GM04504 (cell line): ENCODE measurements around the gene LGR4.

Experiments
- DNase-seq: peaks from one replicate; pipeline ENCODE4 v3.0.0-alpha.2; 2012; ENCODE audit warnings: low read depth

LGR4 gene

DNA sequence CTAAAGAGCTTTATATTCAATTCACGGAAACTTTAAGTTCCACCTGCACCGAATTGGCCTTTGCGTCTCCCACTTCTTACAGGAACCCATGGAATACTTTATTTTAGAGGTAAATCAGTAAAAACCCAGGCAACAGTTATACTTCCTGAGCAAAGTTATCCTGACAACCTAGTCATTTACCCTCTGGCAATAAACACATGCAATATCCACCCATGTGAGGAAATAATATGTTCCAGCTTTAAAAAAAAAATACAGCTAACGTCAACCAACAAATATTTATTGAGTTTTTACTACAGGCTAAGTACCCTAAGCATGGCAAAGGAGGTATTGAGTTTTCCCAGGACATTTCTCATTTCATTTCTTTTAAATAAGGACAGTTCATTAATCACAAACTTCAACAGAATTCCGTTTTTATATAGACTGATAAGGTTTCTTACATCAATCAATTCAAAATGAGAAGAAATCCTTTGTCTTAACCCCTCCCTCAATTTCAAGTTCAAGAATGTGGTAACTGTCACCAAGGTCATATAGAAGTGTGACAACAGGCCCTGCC is 71.2 kb downstream of the LGR4 start:
- DNase-seq, result no peak

DNA sequence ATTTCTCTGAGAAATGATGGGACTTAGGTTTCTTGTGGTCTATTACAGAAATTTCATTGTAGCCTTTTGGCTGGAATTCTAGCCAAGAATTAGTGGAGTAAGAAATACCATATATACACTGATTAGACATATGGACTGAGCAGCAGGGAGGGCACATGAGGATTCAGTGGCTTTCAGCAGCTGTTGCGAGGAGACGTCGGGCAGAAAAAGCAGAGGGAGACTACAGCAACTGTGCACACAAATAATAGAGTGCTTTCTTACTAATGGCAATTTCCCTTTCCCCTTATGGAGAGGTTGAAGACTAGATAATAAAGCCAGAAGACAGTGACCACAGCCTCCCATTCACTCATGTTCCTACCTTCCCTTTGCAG is 74.2 kb downstream of the LGR4 start:
- DNase-seq, result no peak

DNA sequence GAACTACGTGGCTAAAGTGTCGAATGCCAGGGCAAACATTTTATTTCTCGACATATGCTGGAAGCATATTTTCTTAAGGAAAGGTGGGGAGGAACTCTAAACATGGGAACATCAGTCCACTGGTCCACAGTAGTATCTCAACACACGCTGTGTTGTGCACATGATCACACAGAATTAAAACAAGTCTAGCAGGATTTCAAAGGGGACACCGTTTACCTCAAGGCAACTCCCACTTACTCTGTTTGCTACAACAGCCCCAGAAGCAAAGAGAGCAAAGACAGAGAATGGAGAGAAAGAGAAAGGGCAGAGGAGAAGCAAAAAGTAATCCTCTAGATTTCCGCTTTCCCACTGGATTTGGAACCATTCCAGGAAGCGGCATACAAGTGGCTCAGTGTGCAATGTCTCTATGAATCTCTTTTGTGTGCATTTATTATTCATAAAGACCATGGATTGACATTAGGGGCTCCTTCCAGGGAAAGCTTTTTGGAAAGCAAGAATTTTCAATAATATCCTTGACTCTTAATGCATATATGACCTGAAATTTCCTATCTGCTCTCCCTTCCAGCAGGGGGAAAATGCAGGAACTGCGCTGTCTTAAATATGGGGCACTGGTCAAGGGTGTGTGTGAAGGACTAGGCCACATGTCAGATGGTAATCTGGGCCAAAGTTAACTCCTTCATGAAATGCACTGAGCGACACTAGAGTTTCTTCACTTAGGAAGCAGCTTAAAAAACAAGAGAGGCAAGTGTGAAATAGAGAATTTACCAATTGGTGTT is 74.8 kb downstream of the LGR4 start:
- no peak for DNase-seq

DNA sequence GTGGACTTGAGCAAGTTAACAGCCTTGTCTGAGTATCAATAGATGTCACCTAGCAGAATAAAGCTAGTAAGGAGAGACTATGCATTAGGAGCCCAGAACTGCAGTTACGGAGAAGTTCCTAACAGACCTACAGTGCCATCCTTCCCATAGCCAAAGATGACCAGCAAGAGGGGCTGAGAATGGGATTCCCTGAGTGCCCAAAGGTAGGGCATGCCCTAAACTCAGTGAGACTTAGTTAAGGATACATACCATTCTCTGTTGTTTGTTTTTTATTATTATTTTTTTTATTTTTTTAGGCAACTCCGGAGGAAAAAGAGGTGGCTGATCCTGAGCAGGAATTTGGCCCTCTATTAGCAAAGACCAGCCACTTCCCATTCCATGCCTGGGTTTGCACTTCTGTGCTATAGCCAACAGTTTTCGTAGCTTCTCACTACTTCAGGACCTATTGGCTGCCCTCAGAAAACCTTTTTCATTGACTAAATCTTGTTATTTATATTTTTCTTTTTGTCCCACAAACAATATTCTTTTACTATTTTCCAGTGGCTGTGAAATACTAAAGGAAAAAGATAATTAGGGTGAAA is 76.2 kb downstream of the LGR4 start:
- no peak for DNase-seq

DNA sequence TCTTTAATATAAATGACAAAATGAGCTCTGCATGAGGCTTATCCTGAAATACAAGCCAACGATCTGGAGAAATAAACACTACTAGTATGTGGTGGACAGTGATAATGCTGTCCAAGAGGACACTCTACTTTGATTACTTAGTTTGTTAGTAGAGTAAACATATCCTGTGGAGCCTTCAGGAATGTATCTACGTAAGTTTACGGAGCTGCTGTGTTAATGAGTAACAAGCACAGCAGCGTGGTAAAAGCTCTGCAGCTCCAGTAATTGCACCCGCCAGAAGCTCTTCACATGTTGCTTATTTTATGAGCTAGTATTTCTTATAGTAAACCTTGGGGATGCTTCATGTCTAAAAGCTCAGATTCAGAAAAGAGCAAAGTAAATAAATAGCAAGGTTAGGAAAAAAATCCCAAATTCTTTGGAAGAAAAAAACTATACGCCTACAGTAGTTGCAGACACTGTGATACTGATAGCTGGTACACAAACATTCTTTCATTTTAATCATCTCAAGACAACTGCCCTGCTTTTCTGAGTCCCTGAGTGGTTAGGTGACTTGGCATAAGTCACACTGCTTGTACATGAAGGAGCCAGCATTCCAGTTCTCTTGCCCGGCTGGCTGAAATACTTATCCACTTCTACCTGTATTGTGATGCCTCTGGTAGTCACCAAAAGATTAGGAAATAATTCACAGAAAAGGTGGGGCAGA is 76.9 kb downstream of the LGR4 start:
- DNase-seq, result no peak

DNA sequence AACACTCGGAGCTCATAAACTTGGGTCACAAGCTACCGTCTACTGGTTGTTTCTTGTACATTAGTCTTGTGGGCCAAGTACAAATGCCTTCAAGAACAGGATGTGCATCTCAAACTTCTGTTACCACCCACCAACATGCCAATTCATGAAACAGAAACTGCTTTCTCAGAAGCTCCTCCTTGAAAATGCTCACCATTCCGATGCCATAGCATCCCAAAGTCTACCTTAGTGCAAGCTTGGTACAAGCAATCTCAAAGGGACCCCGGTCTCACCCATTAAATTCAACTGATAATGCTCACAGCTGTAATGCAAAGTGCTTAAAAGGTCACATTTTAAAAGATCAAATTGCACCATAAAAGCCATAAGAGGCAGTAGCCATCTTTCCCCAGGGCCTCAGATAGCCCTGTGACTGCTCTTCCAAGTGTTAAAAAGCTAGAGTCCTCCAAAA is 77.8 kb downstream of the LGR4 start:
- DNase-seq, result no peak

DNA sequence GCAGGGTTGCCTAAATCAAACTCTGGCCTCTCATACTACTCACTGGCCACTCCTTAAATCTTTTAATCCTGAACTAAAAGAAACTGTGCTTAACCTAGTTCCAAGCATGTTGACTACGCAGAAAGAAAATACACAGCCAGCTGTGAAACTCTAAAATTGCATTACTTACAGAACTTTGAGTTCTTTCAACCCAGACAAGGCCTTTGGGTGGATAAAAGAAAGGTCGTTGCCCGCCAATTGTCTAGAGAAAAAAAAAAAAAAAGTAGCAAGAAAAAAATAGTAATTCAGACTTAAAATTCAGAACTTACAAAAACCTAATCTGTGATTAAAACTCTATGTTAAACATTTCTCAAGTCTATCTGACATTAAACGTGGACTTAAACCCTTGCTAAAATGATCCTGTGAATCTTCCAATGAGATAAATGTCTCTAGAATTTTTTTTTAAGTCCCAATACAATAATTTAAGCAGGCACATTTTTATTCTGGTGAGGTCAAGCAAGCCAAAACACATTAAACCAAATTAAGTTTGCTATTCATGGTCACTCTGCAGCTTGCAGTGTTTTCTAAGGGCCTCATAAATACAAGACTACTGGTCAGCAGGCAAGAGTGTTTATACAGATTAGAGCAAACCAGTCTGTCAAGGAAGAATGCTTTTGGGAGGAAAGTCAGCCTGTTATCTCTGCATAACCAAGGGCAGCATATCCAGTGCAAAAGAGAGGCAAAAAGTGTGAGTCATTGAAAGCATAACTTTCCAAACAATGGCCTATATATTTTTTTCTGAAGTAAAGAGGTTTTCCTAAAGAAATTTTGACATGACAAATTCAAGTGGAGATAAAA is 80.1 kb downstream of the LGR4 start:
- DNase-seq, result peak; percentile 20

DNA sequence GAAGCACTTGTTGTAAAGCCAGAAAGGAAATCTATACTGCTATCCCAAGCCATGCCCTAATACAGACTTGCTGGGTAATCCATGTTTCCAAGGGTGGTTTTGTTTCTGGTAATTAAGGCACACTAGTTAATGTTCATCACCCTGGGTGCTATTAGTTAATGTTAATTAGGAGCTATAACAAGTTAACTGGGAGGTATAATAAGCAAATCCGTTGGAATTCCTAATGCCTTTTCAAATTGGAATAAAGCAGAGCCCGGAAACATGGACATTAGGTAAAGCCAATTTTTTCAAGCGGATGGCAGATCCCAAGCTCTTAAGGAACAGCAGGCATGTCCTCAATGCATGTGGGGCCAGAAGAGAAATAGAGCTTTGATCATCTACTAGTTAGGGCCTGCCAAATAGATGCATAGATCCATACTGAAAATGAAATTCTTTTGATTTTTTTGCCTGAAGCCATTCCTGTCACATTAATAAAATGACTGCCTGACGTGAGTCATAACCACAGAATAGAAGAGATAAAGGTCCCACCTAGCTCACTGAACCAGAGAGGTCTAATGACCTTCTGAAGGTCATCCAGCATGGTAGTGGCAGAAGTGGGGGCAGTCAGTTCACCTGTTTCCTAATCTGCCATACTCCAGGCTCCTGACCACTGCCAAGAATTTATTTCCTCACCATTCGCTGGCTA is 81.1 kb downstream of the LGR4 start:
- no peak for DNase-seq

DNA sequence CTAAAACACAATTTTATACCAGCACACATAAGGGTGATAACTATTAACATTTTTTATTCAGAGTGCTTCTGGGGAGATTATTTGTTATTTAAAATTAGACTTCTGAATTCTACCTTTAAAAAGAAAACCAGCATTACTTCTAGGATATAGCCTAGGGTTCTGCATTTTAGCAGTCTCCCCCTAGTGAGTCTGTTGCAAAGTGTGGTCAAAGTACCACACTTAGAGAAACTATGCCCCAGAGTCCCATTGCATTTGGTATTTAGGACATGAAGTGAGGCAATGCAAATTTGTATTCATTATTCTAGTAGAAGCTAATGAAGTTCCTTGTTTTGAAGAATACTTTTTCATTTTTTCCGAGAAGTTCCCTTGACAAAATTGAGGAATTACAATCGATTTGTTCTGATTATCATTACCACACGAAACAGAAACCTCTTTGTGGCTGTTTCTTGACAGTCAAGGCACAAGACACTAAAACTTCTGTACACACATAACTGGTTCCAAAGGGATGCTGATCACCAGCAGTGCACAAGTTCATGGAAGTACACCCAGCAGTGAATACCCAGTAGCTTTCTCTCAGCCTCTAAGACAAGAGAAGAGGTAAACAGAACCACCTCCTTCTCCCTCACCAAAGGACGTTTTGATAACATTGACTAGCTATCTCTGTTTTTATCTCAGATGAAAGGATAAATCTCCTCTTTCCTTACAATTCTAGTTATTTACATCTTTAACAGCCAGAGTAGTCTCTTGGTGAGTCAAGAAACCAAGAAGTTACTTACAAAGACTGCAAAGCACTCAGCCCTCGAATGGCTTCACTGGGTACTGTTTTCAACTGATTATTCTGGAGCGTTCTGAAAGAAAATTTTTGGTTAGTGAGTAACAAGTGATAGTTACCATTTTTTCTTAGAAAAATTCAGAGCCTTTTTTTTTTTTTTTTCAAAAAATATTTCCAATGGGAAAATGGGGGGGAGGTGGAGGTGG is 82.0 kb downstream of the LGR4 start:
- no peak for DNase-seq

DNA sequence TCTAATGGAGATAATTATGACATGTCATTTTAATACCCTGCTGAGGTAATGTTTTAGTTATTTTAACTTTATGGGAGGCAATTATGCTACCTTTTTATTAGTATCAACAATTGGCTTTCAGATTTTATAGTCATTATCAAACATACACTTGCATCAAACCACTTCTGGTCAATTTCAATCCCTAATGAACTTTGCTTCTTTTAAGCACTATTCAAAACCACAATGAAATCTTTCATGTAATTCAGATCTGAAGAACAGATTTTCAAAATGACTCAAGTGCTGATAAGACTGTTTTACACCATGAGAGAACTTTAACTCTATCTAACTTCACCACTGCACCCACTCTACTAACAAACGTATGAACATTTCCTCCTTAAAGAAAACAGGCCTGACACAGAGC is 83.7 kb downstream of the LGR4 start:
- no peak for DNase-seq

DNA sequence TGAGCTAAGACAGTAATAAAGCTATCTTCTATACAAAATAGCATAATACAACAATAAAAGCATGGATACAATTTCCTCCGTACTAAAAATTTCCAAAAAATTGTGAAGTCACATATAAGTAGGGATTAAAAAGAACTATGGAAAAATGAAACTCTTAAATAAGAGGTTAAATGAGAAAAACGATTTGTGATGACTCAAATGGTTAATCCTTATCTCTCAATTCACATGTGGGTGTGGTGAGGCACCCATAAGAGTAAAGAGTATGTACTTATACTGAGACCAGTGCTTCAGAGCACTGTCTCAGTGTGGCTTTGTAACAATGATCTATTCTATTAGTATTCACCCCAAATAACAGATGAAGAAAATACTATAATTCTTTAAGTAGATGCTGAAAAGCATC is 84.6 kb downstream of the LGR4 start:
- no peak for DNase-seq

DNA sequence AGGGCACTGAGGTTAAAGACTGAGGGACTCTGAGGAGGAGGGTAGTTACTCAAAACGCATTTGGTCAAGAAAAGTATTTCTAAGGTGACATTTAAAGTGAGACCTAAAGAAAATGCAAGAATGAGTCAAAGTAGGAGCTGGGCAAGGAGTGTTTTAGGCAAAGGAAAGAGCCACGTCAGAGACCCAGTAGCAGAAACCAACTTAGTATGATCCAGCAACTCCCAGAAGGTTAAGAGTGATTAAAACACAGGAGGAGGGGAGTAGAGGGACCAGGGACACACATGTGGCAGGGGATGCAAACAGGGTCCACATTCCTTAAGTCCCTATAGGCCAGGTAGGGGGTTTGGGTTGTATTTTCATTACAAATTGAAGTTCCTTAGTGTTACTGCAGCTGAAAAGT is 85.2 kb downstream of the LGR4 start:
- no peak for DNase-seq

DNA sequence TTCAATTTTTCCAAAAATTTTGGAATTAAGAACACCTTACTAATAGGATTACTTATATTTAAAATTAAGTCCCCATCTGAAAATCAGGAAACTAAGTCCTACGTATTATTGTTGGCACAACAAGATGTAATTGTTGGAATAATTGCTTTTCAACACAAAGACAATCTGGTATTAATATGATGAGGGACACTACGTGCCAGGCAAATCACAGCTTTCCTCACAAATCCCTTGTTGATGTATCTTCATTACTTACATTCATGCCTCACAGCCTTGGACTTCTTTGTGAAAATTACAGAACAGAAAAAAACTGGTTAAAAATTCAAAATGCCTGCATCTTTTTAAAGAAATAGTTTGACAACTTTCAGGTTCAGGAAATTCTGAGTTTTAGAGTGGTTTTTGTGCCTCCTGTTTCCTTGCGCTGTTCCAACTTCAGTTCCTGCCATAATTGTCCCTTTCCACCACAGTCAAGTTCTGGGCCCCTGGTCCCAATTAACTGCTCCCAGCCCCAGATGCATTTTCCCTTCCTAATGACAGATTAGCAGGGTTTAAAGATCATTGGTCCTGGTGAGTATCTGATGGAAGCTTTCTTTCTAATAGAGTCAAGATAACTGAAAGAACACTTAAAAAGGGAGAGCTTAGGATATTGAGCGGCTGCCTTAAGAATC is 86.3 kb downstream of the LGR4 start:
- no peak for DNase-seq

DNA sequence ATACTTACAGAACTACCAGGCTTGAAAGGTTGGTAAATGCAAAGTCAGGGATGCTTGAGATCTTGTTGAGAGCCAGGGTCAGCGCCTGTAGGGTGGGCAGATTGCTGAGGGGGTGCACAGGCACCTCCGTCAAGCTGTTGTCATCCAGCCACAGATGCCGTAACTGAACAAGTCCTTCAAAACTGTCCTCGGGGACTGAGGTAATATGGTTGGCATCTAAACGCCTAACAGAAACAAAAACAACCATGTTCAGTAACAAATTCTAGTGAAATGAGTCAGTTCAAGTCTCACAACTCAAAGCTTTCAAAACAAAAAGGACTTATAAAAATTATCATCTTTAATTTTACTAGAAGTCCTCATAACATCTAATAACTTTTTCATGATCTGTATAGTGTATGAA is 87.3 kb downstream of the LGR4 start:
- DNase-seq, result peak; percentile 42

DNA sequence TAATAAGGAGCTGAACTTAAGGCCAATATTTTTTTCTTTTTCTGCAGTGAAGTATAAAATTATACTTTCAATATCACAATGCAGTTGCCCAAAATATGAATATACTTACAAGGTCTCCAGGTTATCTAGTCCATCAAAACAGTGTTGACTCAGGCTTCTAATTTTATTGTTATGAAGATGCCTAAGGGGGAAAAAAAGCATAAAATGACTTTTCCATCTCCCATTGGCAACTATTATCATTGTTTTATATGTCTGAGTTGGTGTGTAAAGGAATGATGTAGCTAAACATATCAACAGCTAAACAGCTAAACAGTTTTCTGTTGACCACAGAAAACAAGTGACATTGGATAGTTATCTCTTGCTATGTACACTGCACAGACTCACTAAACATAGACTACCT is 88.4 kb downstream of the LGR4 start:
- DNase-seq, result no peak

DNA sequence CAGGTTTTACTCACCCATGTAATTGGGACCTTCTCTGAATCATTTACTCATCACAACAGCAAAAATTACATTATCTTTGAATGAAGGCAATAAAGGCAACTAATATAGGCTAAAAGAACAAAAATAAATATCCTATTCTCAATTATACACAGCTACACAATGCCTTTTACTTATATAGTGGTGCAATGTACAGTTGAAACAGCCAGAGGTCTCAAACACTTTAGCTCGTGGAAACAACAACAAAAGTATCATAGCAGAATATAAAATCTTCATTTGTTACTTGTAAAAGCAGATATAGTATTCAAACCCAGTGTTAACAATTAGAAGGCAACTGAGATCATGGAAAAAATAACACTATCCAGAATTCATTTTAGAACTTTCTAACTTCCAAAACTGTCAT is 88.9 kb downstream of the LGR4 start:
- DNase-seq, result no peak

DNA sequence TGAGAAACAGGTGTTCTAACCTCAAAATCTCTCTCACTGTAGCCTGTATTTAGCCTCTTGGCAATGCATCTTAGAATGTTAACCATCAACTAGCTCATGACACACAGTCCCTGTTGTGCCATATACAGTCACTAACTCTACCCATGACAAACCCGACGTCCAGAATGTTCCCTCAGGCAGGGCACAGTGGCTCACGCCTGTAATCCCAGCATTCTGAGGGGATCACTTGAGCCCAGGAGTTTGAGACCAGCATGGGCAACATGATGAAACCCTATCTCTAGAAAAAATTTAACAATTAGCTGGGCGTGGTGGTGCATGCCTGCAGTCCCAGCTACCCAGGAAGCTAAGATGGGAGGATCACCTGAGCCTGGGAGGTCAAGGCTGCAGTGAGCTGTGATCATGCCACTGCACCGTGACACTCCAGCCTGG is 91.3 kb downstream of the LGR4 start:
- DNase-seq, result no peak

DNA sequence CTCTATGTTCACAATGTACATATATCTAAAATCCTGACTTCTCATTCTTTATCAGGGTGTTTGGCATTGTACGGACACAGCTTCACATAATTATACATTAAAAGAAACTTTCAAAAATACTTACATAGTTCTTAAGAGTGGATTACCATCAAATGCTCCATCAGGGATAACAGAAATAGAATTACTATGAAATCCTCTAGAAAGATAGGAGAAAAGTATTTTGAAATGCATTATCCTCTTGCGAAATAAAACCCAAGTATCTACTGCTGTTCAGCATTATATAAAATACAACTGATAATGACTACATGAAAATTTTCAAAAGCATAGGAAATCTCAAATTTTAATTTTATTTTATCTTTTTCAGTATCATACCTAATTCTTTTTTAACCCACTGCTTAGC is 91.8 kb downstream of the LGR4 start:
- no peak for DNase-seq

DNA sequence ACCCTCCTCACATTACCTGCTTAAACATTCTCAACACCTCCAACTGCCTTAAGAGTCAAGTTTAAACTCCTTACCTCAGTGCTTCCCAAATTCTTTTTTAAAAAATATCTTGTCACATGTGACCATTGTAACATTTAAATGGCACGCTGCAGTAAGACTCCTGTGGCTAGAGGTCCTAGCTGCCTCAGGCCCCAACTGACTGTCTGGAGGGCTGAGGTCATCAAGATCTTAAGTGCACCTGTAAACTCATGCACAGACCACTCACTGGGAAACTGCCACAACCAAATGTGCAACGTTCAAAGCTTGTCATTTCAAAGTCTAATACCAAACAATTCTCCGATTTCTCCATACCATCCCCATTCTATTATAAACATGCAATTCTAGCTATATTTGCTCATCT is 93.1 kb downstream of the LGR4 start:
- DNase-seq, result no peak

DNA sequence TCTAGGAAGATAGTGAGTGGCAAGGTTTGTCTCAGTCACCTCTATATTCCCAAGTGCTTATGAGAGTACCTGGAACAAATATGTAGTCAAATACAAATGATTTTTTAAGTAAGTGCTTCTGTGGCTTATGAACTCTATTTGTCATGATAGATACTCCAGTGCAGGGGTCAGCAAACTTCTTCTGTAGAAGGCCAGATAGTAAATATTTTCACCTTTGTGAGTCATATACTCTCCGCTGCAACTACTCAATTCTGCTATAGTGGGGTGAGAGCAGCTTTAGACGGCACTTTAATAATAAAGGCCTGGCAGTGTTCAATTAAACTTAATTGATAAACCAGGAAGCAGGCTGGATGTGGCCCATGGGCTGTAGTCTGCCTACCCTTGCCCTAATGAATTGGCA is 97.2 kb downstream of the LGR4 start:
- DNase-seq, result no peak
